H1 (cell line): ENCODE results near the gene FBLN5. TPM values are rescaled to one million over a fixed set of nuclear protein-coding genes. Genes with fewer than 3 reads are reported as not detected.

Experiments
- CREB1 ChIP-seq: IDR thresholded peaks from 2 replicates; pipeline ENCODE4 v1.6.1; 2012; ENCODE audit warnings: inconsistent platforms
- EP300 ChIP-seq, 2 experiments: IDR thresholded peaks; 1 replicate in 1 of 2; 2 replicates in 1 of 2; pipeline ENCODE4 v1.6.1; 2011 to 2012; ENCODE audit warnings: low read depth in 2 of 2, low read length in 2 of 2, mild to moderate bottlenecking in 2 of 2, borderline replicate concordance in 1 of 2, inconsistent platforms in 1 of 2, moderate library complexity in 1 of 2
- TAF1 ChIP-seq: IDR thresholded peaks from 2 replicates; pipeline ENCODE4 v1.6.1; 2011; ENCODE audit warnings: mild to moderate bottlenecking, low read depth, low read length
- polyA plus RNA-seq, 7 experiments: library from polyadenylated mRNA; depleted of rRNA in 3 of 7; stranded (reverse) in 5 of 7; unstranded in 2 of 7; fragments of >200 nt in 5 of 7; fragments of 200-250 nt in 2 of 7; gene quantifications; 1 replicate in 5 of 7; 2 replicates in 1 of 7; 4 replicates in 1 of 7; pipeline versions ENCODE4 v1.2.1 to v1.2.3, GENCODE V29; 2011 to 2013; ENCODE audit warnings: missing spikeins in 2 of 7, mixed read lengths in 2 of 7
- total RNA-seq: library from RNA; stranded (reverse); fragmentation: NEBNext Ultra II Directional; extraction: Animal tissue kit (Norgen Biotek cat#: 25700); gene quantifications from 2 replicates; pipeline ENCODE4 v1.2.1, GENCODE V29; 2021

The FBLN5 gene
- total and polyA plus RNA-seq, 2 of the 8 experiments (the other 6 are each of a cell fraction or from before 2014, with no cell fraction given), result 0.88 to 3.5 TPM

- no peak for TF ChIP-seq EP300 (IDR thresholded peaks at IDR 0.05; ENCODE audit: borderline replicate concordance in 1 of 2, low read depth in 2 of 2, low read length in 2 of 2)
- TF ChIP-seq CREB1, result no peak
- TF ChIP-seq TAF1, result no peak
- TF ChIP-seq, all 59 proteins: peak for 0
These were observed 74.7 kb downstream of the FBLN5 start (continued) for GRCh38 chr14:91872517-91873470.
